Transverse colon (tissue), 4 donors: ENCODE measurements around the gene MED10. TPM values are rescaled to one million over a fixed set of nuclear protein-coding genes. Genes with fewer than 3 reads are reported as not detected.

ENCODE experiments used
- DNase-seq: peaks from one replicate; pipeline ENCODE4 v3.0.0-alpha.2; 2019
- H3K27ac ChIP-seq, 4 donors: fragments of 200-600 bp; sonication (generic); 2 replicates each; pipeline ENCODE4 v1.5.1; 2016 to 2018; ENCODE audit warnings: inconsistent platforms in 4 of 4
- H3K27me3 ChIP-seq: fragments of 200-600 bp; sonication (generic); 2 replicates; pipeline ENCODE4 v1.5.1; 2017; ENCODE audit warnings: inconsistent platforms
- H3K36me3 ChIP-seq, 4 donors: fragments of 200-600 bp; sonication (generic); 2 replicates each; pipeline ENCODE4 v1.5.1; 2017 to 2019; ENCODE audit warnings: inconsistent platforms in 4 of 4
- H3K4me1 ChIP-seq, 4 donors: fragments of 200-600 bp; sonication (generic); 2 replicates each; pipeline ENCODE4 v1.5.1; 2017 to 2020; ENCODE audit warnings: inconsistent platforms in 4 of 4
- H3K4me3 ChIP-seq, 4 donors: fragments of 200-600 bp; sonication (generic); 1 replicate in 1 of 4; 2 replicates in 3 of 4; pipeline versions ENCODE4 v1.5.1 to v1.6.1; 2017 to 2019; ENCODE audit warnings: inconsistent platforms in 4 of 4
- H3K9me3 ChIP-seq, 2 donors: fragments of 200-600 bp; sonication (generic); 2 replicates each; pipeline ENCODE4 v1.5.1; 2017 to 2019; ENCODE audit warnings: inconsistent platforms in 2 of 2
- CTCF ChIP-seq, 5 experiments: fragments of 200-600 bp in 3 of 5; fragments of 450-650 bp in 2 of 5; sonication (generic) in 3 of 5; IDR thresholded peaks; 1 replicate in 2 of 5; 2 replicates in 3 of 5; pipeline ENCODE4 v1.5.1; 2016 to 2017; ENCODE audit warnings: antibody characterized with exemption in 5 of 5, inconsistent platforms in 3 of 5, mild to moderate bottlenecking in 2 of 5, moderate library complexity in 1 of 5
- EP300 ChIP-seq: sonication (generic); formaldehyde crosslinking; IDR thresholded peaks from one replicate; pipeline ENCODE4 v1.6.1; 2017; ENCODE audit warnings: antibody characterized with exemption, low read depth
- POLR2A ChIP-seq: fragments of 450-650 bp; IDR thresholded peaks from one replicate; pipeline ENCODE4 v1.6.1; 2016; ENCODE audit warnings: antibody characterized with exemption, mild to moderate bottlenecking, moderate library complexity
- POLR2AphosphoS5 ChIP-seq, 3 donors: sonication (generic); formaldehyde crosslinking; IDR thresholded peaks; one replicate each; pipeline ENCODE4 v1.6.1; 2016; ENCODE audit warnings: antibody characterized with exemption in 3 of 3
- WGBS, 2 donors: methylation state at CpG; one replicate each; pipeline ENCODE4 v1.1.5; 2018; ENCODE audit warnings: low coverage in 1 of 2; 5-methylcytosine and 5-hydroxymethylcytosine counted together
- in situ Hi-C, 4 donors: fragments of 200-750 bp; cut with MboI; loops; one replicate each; pipeline versions ENCODE4 v1.15.0 to v1.15.1; 2017; ENCODE audit warnings: low sequenced_read_pairs in 3 of 4, low pct_ligation_motif_present in 1 of 4, low pct_unique_long_range_greater_than_20kb in 1 of 4
- intact Hi-C: fragments of 100-400 bp; cut with DNase I; formaldehyde crosslinking; loops from one replicate; pipeline ENCODE4 v1.15.1; 2023; ENCODE audit warnings: low total_unique reads
- total RNA-seq, 4 donors: library from RNA; depleted of rRNA; stranded (reverse); fragments of >200 nt; gene quantifications; one replicate each; pipeline ENCODE4 v1.1.0, GENCODE V29; 2016

MED10 gene
- total RNA-seq, 4 donors from 2014 or later: 9.4 to 25.1 (median 19.6) TPM

DNA sequence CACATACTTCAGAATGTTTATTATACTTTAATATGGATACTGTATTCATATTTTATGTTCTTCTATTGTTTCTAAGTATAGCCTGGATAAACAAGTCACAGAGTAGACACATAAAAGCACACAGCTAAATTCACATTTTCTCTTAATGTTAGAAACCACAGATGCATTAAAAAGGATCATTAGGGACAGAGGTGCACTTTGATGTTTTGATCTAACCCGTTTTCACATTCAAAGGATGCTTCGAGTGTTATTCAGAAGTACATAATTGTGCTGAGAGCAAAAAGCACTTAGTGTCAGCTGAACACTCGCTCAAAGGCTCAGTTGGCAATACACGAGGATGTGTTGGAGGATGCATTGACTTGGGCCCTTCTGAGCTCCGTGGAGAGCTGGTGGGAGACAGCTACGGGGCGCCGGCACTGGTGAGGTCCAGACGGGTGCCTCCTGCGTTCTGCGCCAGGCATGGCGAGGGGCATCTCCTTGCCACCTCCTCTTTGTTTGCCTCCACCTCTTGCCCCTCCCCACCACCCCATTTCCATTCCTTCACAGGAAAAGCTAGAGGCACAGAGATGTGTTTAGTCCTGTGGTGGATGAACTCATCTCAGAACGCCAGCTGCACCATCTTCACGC, 35.5 kb downstream of the MED10 start:
- no peaks in the 10 kb centered on the region for H3K36me3 ChIP-seq
- H3K4me3 ChIP-seq: no peak overlapping the region
- intact Hi-C loops (no loop called here), in situ Hi-C loops (no loop called here)
- no peaks in the 10 kb centered on the region for H3K9me3 ChIP-seq
- no peak for DNase-seq
- H3K27ac ChIP-seq: no peak overlapping the region
- no peaks in the 10 kb centered on the region for H3K4me1 ChIP-seq
- TF ChIP-seq POLR2A (no peak), CTCF (IDR thresholded peaks at IDR 0.05) (no peak), POLR2AphosphoS5 (IDR thresholded peaks at IDR 0.05) (no peak), EP300 (no peak)
- no peaks in the 10 kb centered on the region for H3K27me3 ChIP-seq
- 63 to 78% methylated on average over 6 to 14 of the region's 14 CpGs for WGBS, 2 donors

GRCh38 chr5:6340100-6340499, 38.2 kb downstream of the MED10 start:
- H3K4me3 ChIP-seq: no peak overlapping the region
- TF ChIP-seq EP300 (no peak), POLR2A (no peak), CTCF (IDR thresholded peaks at IDR 0.05) (no peak), POLR2AphosphoS5 (IDR thresholded peaks at IDR 0.05) (no peak)
- intact Hi-C loops: no loop called here
- no peaks in the 10 kb centered on the region for H3K9me3 ChIP-seq
- no peak for DNase-seq
- no peaks in the 10 kb centered on the region for H3K36me3 ChIP-seq
- in situ Hi-C loops: no loop called here
- H3K27ac ChIP-seq: no peak overlapping the region
- H3K27me3 ChIP-seq: no peaks in the 10 kb centered on the region
- no peaks in the 10 kb centered on the region for H3K4me1 ChIP-seq
- WGBS, 2 donors: 96 to 100% methylated on average over 1 of the region's 1 CpG

DNA sequence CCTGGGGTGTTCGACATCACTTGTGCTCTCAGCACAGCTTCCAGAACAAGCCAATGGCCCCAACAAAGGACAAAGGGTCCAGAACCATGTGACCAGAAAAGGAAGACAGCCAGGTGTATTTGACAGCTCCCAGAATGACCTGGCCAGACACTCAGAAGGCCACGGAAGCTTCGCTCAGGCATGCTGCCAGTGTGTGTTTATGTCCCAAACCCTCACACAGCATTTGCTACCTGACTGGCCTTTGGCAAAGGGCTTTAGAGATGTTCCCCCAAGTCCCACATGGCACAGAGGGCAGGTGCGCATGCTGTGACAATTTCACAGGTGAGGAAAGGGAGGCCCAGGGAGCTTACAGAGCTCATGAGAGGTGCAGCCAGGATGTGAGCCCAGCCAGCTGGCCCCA, 39.5 kb downstream of the MED10 start:
- intact Hi-C loops (no loop called here), in situ Hi-C loops (no loop called here)
- Histone ChIP-seq H3K4me3 (no peak overlapping the region), H3K27ac (no peak overlapping the region), H3K4me1 (no peaks in the 10 kb centered on the region), H3K9me3 (no peaks in the 10 kb centered on the region), H3K36me3 (no peaks in the 10 kb centered on the region), H3K27me3 (no peaks in the 10 kb centered on the region)
- DNase-seq: no peak
- WGBS, 2 donors: 97% methylated on average over 4 of the region's 4 CpGs; no CpG with 5 or more reads in 1 of the 2 donors
- no peak for TF ChIP-seq POLR2A
- no peak for TF ChIP-seq POLR2AphosphoS5 (IDR thresholded peaks at IDR 0.05)
- no peak for TF ChIP-seq CTCF (IDR thresholded peaks at IDR 0.05)
- no peak for TF ChIP-seq EP300

GRCh38 chr5:6338135-6338534, 40.2 kb downstream of the MED10 start:
- no peaks in the 10 kb centered on the region for H3K9me3 ChIP-seq
- DNase-seq: no peak
- no peak overlapping the region for H3K27ac ChIP-seq
- in situ Hi-C loops (no loop called here), intact Hi-C loops (no loop called here)
- H3K27me3 ChIP-seq: no peaks in the 10 kb centered on the region
- H3K4me3 ChIP-seq: no peak overlapping the region
- WGBS, 2 donors: 74 to 75% methylated on average over 3 of the region's 3 CpGs
- no peaks in the 10 kb centered on the region for H3K4me1 ChIP-seq
- TF ChIP-seq EP300: no peak
- TF ChIP-seq POLR2A: no peak
- TF ChIP-seq CTCF (IDR thresholded peaks at IDR 0.05): no peak
- TF ChIP-seq POLR2AphosphoS5 (IDR thresholded peaks at IDR 0.05): no peak
- no peaks in the 10 kb centered on the region for H3K36me3 ChIP-seq
